Keratinocyte (primary cell): ENCODE measurements around the gene RASGEF1C.

ENCODE experiments used
- CTCF ChIP-seq, 3 experiments: IDR thresholded peaks in 1 of 3; conservative IDR thresholded peaks in 1 of 3; optimal IDR thresholded peaks in 1 of 3; 2 replicates in 2 of 3; 3 replicates in 1 of 3; pipeline versions ENCODE3 to v1.5.1; 2011; ENCODE audit warnings: low read length in 3 of 3, mild to moderate bottlenecking in 3 of 3, moderate library complexity in 2 of 3, control low read depth in 1 of 3, inconsistent platforms in 1 of 3; ENCODE audit not compliant: insufficient read depth in 2 of 3; ENCODE audit errors: extremely low read depth in 1 of 3
- EZH2 ChIP-seq: IDR thresholded peaks from one replicate; pipeline ENCODE4 v1.6.1; 2012; ENCODE audit warnings: inconsistent platforms, mild to moderate bottlenecking, low read length, moderate library complexity

- no peak for TF ChIP-seq CTCF (optimal IDR thresholded peaks at IDR 0.05 in 1 of 3, IDR thresholded peaks at IDR 0.05 in 1 of 3, conservative IDR thresholded peaks at IDR 0.05 in 1 of 3; ENCODE audit: extremely low read depth in 1 of 3, insufficient read depth in 2 of 3, low read length in 3 of 3)
- TF ChIP-seq EZH2: no peak
Measured at GRCh38 chr5:180154821-180155364, 54.1 kb downstream of the RASGEF1C start.
